Prostate gland (tissue), 2 donors: ENCODE measurements around the gene PRMT7.

Experiments used
- POLR2AphosphoS5 ChIP-seq: sonication (generic); formaldehyde crosslinking; IDR thresholded peaks from one replicate; pipeline ENCODE4 v1.6.1; 2017; ENCODE audit warnings: antibody characterized with exemption
- TF ChIP-seq, protein P1 (sequence below), 4 experiments: fragments of 200-600 bp in 2 of 4; fragments of 450-650 bp in 2 of 4; sonication (generic) in 2 of 4; IDR thresholded peaks; 1 replicate in 3 of 4; 2 replicates in 1 of 4; pipeline ENCODE4 v1.5.1; 2016 to 2019; ENCODE audit warnings: antibody characterized with exemption in 4 of 4, mild to moderate bottlenecking in 2 of 4, moderate library complexity in 2 of 4

DNA sequence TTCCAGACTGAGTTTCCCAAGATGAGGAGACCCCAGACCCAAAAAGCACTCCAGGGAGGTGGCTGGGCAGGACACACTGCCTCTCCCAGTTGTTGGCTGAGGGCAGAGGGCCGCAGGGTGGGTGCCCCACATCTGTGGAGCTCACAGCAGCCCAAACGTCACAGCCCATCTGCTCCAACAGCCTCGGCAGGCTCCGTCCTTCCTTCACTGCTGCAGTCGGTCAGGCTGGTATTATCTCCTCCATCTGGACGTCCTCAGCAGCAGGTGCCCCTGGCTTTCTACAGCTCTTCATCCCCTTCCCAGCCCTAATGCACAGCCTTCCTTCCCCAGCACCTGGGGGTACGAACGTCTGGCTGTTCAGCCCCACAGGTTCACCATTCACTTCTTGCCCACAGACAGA is 55.2 kb downstream of the PRMT7 start:
- TF ChIP-seq, protein P1, sequence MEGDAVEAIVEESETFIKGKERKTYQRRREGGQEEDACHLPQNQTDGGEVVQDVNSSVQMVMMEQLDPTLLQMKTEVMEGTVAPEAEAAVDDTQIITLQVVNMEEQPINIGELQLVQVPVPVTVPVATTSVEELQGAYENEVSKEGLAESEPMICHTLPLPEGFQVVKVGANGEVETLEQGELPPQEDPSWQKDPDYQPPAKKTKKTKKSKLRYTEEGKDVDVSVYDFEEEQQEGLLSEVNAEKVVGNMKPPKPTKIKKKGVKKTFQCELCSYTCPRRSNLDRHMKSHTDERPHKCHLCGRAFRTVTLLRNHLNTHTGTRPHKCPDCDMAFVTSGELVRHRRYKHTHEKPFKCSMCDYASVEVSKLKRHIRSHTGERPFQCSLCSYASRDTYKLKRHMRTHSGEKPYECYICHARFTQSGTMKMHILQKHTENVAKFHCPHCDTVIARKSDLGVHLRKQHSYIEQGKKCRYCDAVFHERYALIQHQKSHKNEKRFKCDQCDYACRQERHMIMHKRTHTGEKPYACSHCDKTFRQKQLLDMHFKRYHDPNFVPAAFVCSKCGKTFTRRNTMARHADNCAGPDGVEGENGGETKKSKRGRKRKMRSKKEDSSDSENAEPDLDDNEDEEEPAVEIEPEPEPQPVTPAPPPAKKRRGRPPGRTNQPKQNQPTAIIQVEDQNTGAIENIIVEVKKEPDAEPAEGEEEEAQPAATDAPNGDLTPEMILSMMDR (IDR thresholded peaks at IDR 0.05) = no peak
- TF ChIP-seq POLR2AphosphoS5 = no peak
